Measurements from ENCODE around the gene HUNK.

The HUNK gene

DNA sequence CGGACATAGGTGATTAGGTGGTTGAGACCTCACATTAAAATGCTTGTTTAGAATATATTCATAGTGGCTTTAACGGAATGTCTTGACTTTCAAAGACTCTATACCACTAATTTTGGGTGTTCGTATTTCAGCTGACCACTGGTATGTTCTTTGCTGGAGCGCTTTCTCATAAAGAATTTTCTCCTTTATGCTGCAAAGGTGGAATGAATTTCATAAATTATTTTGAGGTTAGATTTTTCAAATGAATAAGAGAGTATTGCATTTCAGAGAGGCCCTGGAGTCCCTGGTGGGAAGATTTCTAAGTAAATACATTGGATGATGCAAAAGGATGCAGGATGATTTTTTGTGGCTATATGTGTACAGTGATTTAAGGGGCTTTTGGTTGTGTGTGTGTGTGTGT, 55.8 kb downstream of the HUNK start:
- TF ChIP-seq, protein P1, sequence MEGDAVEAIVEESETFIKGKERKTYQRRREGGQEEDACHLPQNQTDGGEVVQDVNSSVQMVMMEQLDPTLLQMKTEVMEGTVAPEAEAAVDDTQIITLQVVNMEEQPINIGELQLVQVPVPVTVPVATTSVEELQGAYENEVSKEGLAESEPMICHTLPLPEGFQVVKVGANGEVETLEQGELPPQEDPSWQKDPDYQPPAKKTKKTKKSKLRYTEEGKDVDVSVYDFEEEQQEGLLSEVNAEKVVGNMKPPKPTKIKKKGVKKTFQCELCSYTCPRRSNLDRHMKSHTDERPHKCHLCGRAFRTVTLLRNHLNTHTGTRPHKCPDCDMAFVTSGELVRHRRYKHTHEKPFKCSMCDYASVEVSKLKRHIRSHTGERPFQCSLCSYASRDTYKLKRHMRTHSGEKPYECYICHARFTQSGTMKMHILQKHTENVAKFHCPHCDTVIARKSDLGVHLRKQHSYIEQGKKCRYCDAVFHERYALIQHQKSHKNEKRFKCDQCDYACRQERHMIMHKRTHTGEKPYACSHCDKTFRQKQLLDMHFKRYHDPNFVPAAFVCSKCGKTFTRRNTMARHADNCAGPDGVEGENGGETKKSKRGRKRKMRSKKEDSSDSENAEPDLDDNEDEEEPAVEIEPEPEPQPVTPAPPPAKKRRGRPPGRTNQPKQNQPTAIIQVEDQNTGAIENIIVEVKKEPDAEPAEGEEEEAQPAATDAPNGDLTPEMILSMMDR (IDR thresholded peaks at IDR 0.05; ENCODE audit: insufficient read depth, low read depth, low read length, missing control alignments) = no peak
- H3K4me3 ChIP-seq (ENCODE audit: low read depth, low read length) = no peak overlapping the region
- no peak for DNase-seq (ENCODE audit: low read depth)

DNA sequence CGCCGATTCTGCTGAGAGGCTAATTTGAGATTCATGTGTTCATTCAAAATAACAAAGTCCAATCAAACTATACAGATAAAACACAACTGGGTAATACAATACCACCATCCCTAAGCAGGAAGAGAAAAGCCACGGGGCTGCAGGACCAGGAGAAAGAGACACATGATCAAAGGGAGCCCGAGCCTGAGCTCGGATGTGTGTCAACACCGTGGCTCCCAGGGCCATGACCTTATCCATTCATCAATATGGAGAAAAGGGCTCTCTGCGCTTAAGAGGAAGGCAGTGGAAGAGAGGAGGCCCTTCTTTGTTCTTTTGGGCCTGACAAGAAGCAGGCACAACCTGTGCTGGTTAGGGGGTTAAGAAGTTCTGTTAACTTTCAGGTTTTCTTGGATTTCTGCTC, 56.7 kb downstream of the HUNK start:
- no peak for DNase-seq (ENCODE audit: low read depth)
- no peak overlapping the region for H3K4me3 ChIP-seq (ENCODE audit: low read depth, low read length)
- TF ChIP-seq, protein P1 (IDR thresholded peaks at IDR 0.05; ENCODE audit: insufficient read depth, low read depth, low read length, missing control alignments) = no peak

DNA sequence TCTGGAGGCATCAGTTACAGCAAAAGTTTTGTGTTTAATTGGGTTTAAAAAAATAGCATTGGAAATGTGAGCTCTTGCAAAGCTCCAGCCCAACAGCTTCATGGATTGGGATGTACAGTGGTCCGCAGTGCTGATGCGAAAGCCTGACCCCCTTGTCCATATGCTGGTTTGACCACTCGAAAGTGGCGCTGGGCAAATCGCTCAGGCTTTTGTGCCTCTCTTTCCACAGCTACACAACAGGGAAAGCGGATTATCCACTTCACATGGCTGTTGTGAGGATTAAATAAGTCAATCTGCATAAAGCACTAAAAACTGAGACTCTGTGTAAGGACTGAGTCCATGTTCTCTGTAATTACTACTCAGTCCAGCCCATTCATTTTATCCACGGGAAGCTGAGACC, 57.2 kb downstream of the HUNK start:
- TF ChIP-seq, protein P1 (IDR thresholded peaks at IDR 0.05; ENCODE audit: insufficient read depth, low read depth, low read length, missing control alignments) = no peak
- DNase-seq (ENCODE audit: low read depth) = no peak
- no peak overlapping the region for H3K4me3 ChIP-seq (ENCODE audit: low read depth, low read length)

GRCh38 chr21:31931644-31932469, 59.0 kb downstream of the HUNK start:
- no peak for DNase-seq (ENCODE audit: low read depth)
- TF ChIP-seq, protein P1 (IDR thresholded peaks at IDR 0.05; ENCODE audit: insufficient read depth, low read depth, low read length, missing control alignments) = no peak
- H3K4me3 ChIP-seq (ENCODE audit: low read depth, low read length) = no peak overlapping the region

- no peak for DNase-seq (ENCODE audit: low read depth)
- no peak overlapping the region for H3K4me3 ChIP-seq (ENCODE audit: low read depth, low read length)
- TF ChIP-seq, protein P1 (IDR thresholded peaks at IDR 0.05; ENCODE audit: insufficient read depth, low read depth, low read length, missing control alignments) = no peak
Observed at GRCh38 chr21:31932470-31932764, 59.6 kb downstream of the HUNK start.

DNA sequence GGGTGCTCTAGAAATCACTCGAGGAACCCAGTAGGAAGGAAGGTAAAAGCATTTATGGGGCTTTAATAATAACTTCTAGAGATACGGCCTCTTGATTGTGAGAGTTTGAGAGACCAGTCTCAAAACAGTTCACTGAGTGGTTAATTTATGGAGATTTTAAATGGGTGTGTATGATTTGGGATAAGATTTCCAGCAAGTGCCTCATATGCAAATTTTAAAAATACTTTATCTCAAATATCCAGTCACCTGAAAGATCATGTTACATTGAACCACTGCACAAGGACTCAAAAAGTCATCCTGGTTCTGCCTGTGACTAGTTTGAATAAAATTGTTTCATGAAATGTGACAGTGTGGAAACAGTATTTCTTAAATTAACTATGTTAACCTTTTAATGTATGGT, 64.5 kb downstream of the HUNK start:
- H3K4me3 ChIP-seq (ENCODE audit: low read depth, low read length) = no peak overlapping the region
- no peak for DNase-seq (ENCODE audit: low read depth)
- TF ChIP-seq, protein P1 (IDR thresholded peaks at IDR 0.05; ENCODE audit: insufficient read depth, low read depth, low read length, missing control alignments) = no peak

All from GM12865 (cell line).